Measurements from ENCODE around the gene KLF11. TPM values are rescaled to one million over a fixed set of nuclear protein-coding genes. Genes with fewer than 3 reads are reported as not detected.

Gene KLF11
- total and polyA plus RNA-seq, 9 of the 15 experiments (the other 6 are each of a cell fraction or from before 2014, with no cell fraction given), result 2.1 to 13.4 (median 6.5) TPM

GRCh38 chr2:10004401-10004800, 38.9 kb upstream of the KLF11 start:
- no peak overlapping the region for H2AFZ ChIP-seq (ENCODE audit: low read depth, low read length)
- FAIRE-seq, result no peak
- WGBS (ENCODE audit: insufficient coverage, low coverage, missing lambda C conversion rate), result 42% methylated on average over 5 of the region's 5 CpGs
- in situ Hi-C loops (cut with MboI) (no loop called here), intact Hi-C loops (cut with micrococcal nuclease) (no loop called here)
- BruUV-seq (replicated peaks), result no TSS peak
- no peak overlapping the region for H3K9ac ChIP-seq (ENCODE audit: insufficient read depth in 1 of 2, low read depth in 2 of 2, low read length in 2 of 2)
- H3K9me3 ChIP-seq (replicated peaks; ENCODE audit: control insufficient read depth, insufficient read depth, low read depth, low read length), result no peaks in the 10 kb centered on the region
- no peaks in the 10 kb centered on the region for H3K27me3 ChIP-seq (ENCODE audit: control insufficient read depth in 2 of 2, insufficient read depth in 2 of 2, low read length in 2 of 2)
- H3K36me3 ChIP-seq (ENCODE audit: control insufficient read depth, insufficient read depth, low read length), result no peaks in the 10 kb centered on the region
- DNase-seq (ENCODE audit: extremely low read depth in 1 of 4, low spot score in 3 of 4), result no peak
- POLR2A ChIA-PET, result no interaction called here
- CTCF ChIA-PET (ENCODE audit: low intra/inter-chr PET ratio), result no interaction called here
- no peak overlapping the region for H3K27ac ChIP-seq (ENCODE audit: extremely low read depth, low read depth, low read length)
- no peaks in the 10 kb centered on the region for H3K9me1 ChIP-seq (ENCODE audit: control insufficient read depth, insufficient read depth, low read length)
- no peak overlapping the region for H3K4me2 ChIP-seq (ENCODE audit: insufficient read depth, low read length)
- no peak for ATAC-seq
- no peak overlapping the region for H3K4me3 ChIP-seq
- no peaks in the 10 kb centered on the region for H4K20me1 ChIP-seq (replicated peaks; ENCODE audit: control insufficient read depth, insufficient read depth, low read length)
- H3K4me1 ChIP-seq (replicated peaks in 1 of 2; ENCODE audit: control insufficient read depth in 2 of 2, insufficient read depth in 2 of 2, low read length in 2 of 2), result peaks cover 8 to 20% of the 10 kb centered on the region in 2 experiments
- H3K79me2 ChIP-seq (ENCODE audit: control insufficient read depth, insufficient read depth, low read length), result no peaks in the 10 kb centered on the region
- TF ChIP-seq ZMIZ1 (IDR thresholded peaks at IDR 0.05; ENCODE audit: low read depth in 2 of 2, low read length in 2 of 2) (no peak), ZBTB49 (CRISPR knock-in tag; IDR thresholded peaks at IDR 0.05; ENCODE audit: borderline replicate concordance) (no peak), ILK (tag; IDR thresholded peaks at IDR 0.05; ENCODE audit: borderline replicate concordance, low read depth) (no peak), PHF20 (IDR thresholded peaks at IDR 0.05; ENCODE audit: partially characterized antibody) (no peak), MAX (CRISPR knock-in tag; IDR thresholded peaks at IDR 0.05) (no peak), TFAM (CRISPR knock-in tag; conservative IDR thresholded peaks at IDR 0.05) (no peak), ETS2 (tag; IDR thresholded peaks at IDR 0.05; ENCODE audit: borderline replicate concordance, poor library complexity, severe bottlenecking) (no peak), ZBTB8A (IDR thresholded peaks at IDR 0.05; ENCODE audit: partially characterized antibody) (no peak), ZNF197 (CRISPR knock-in tag; IDR thresholded peaks at IDR 0.05; ENCODE audit: low read depth) (no peak), DDX20 (tag; IDR thresholded peaks at IDR 0.05; ENCODE audit: low read depth) (no peak), SOX6 (IDR thresholded peaks at IDR 0.05) (no peak), YBX1 (IDR thresholded peaks at IDR 0.05) (no peak), LARP7 (IDR thresholded peaks at IDR 0.05) (no peak), ZNF717 (CRISPR knock-in tag; IDR thresholded peaks at IDR 0.05) (no peak), ZNF277 (CRISPR knock-in tag; IDR thresholded peaks at IDR 0.05; ENCODE audit: borderline replicate concordance) (no peak), MEF2D (tag; conservative IDR thresholded peaks at IDR 0.05; ENCODE audit: low read depth) (no peak)
